Activated CD4-positive, alpha-beta T cell treated with anti-CD3 and anti-CD28 coated beads for 1 hour (primary cell): ENCODE results near the gene RETREG1.
A peak's percentile ranks its signal among the peaks of the same experiment; 100 is the strongest.

Experiments
- DNase-seq: peaks from one replicate; pipeline ENCODE4 v3.0.0-alpha.2; 2020

The RETREG1 gene

DNA sequence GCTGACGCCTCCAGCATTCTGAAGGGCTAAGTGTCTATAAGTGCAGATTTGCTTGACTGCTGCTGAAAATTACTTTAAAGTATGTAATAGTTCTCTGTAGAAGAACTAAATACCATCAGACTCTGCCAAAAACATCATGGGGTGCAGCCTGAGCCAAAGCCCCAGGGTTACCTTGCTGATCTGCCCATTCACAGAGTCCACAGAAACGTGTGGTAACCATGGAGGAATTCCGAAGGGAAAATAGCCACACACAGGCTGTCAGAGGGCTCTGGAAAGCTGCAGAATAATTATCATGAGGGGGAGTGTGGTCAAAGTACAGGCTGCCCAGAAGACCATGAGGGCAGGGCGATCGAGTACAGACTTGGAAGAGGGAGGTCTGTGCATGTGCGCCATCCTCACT lies 36.4 kb downstream of the RETREG1 start:
- no peak for DNase-seq

GRCh38 chr5:16579142-16579847 lies 37.5 kb downstream of the RETREG1 start:
- DNase-seq, result no peak

GRCh38 chr5:16578474-16578883 lies 38.3 kb downstream of the RETREG1 start:
- no peak for DNase-seq

DNA sequence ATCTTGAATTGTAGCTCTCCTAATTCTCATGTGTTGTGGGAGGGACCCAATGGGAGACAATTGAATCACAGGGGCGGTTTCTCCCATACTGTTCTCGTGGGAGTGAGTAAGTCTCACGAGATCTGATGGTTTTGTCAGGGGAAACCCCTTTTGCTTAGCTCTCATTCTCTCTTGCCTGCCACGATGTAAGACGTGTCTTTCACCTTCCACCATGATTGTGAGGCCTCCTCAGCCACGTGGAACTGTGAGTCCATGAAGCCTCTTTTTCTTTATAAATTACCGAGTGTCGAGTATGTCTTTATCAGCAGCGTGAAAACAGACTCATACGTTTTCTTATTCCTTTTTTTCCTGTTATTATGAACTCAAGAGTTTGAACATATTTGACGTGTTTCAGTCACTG lies 39.1 kb downstream of the RETREG1 start:
- DNase-seq, result no peak

DNA sequence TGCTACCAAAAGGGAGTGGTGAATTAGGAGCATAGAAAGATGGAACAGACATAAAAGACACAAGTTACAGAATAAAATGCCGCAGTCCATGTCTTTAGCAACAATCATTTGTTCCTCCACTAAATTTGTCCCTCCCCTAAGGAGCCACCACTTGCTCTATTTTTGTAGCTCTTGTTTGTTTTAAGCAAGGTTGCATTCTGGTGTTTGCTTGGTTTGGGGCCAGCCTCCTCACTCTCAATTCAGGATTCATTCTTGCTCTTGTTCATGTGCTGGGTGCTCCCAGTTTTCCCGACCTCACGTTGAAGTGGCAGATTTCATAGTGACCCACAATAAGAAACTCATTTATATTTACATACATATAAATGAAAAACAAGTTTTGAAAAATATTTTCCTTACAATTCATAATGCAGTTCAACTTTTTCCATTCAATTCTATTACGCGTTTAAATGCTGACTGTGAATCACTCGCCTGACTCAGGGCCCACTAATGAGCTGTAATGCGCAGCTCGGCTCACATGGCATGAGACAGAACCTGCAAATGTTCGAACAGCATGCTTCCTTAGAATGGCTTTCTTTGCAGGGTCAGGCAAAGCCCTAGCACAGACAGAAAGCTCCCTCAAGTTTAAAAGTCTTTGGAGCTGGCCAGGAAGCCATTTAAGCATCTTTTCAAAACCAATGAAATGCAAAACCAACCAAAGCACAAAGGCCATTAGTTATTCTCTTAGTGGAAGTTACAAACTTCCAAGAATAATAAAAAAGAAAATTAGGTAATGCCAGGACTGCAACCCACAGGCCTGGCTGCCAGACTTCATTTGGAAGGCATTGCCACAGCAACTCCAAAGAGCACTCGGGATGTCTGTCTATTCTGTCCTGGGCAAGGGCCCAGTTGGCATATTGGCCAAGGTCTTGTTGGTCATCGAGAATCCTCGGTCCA lies 41.7 kb downstream of the RETREG1 start:
- no peak for DNase-seq

- no peak for DNase-seq
These were observed 43.4 kb downstream of the RETREG1 start for GRCh38 chr5:16573401-16573800.

DNA sequence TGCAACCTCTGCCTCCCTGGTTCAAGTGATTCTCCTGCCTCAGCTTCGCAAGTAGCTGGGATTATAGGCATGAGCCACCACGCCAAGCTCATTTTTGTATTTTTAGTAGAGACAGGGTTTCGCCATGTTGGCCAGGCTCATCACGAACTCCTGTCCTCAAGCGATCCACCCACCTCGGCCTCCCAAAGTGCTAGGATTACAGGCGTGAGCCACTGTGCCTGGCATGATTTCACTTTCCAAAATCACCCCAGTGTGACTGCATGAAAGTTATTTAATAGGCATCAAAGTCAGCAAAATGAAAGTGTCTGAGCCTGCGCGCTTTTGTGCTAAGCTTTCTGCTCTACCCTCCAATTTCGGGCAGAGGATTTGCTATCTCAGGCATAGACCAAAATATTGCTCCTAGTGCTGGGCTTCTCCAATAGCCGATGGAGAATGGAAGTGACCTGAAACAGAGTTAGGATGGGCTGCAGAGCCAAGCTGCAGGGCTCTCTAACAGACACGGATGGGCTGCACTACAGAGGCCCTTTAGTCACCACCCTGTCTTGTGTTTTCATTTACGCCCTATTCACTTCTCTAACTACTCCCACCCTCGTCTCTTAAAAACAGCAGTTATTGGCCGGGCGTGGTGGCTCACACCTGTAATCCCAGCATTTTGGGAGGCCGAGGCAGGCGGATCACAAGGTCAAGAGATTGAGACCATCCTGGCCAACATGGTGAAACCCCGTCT lies 44.3 kb downstream of the RETREG1 start:
- DNase-seq, result no peak

DNA sequence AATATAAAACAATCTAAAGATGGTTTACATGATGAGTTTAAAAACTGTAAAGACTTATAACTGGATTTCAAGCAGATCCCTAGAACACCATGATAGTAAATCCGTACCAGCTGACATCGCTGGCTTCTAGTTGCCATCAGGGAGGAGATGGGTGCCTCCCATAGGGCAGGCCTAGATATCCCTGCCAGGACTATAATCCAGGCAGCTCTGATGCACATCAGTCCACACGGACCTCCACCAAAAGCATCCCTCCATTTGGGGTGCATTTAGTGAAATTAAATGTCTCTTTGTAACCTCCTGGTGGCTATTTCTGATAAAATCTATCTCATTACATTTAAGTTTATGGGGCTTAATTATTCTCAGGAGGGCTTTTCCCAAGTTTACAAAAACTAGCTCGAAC lies 45.8 kb downstream of the RETREG1 start:
- DNase-seq, result no peak

- no peak for DNase-seq
These were observed 46.5 kb downstream of the RETREG1 start for GRCh38 chr5:16570121-16570815.

DNA sequence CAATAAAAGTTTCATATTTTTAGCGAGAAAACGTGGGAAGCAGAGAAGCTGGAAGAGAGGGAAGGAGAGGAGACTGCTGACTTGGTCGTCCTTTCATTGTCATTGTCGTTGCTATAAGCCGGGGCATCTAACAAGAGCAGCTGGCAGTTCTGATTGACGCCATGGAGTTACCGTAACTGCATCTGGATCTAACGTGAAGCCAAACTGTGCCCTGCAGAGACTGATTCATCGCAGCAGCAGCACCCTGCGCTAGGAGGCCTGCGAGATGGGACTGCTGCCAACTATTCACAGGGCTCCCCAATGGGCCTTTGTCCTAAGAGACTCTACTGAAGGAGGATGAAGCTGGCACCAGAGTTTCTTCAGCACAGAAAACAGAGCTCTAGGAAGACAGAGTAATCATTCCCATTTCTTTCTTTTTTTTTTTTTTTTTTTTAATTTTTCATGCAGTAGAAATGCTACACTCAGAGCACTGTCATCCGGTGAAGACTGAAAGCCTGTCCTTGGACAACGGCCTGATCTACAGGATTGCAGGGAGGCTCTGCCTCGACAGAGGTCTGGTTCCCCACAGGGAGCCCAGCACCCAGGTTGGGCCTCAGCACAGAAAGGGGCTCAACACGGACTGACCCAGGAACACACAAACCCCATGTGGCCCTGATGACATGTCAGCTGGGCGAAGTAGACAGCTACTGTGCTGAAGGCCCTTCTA lies 47.8 kb downstream of the RETREG1 start:
- no peak for DNase-seq

DNA sequence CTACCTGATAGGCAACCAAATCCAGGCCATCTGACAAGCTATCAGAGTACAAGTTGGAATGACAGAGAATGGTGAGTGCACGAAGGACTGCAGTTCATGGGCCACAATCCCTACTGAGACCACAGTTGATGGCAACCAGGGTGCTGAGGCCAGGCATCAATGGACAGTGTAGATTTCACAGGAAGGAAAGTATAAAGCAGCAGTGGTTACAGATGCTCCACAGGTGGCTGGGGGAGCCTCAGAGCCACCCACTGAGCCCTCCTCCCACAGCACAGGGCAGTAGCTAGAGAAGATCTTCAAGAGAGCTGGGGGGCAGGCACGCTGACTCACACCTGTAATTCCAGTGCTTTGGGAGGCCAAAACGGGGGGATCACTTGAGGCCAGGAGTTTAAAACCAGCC lies 49.4 kb downstream of the RETREG1 start:
- no peak for DNase-seq

DNA sequence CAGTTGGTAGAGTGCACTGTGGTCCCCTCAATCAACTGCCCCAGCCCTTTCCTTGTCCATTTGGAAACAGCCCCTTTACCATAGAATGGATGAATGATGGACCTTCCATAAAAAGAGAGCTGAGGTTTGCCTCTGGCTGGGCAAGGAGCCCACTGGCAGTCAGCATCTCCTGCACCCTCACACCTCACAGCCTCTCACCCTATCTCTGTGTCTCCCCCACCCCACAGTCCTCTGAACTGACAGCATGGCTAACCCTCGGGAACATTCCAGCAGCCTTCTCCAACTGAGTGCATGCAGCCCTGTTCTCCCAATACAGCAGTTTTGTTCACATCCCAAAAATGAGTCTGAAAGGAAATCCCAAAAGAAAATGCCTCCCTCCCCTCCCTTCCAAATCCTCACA lies 51.7 kb downstream of the RETREG1 start:
- DNase-seq, result no peak

GRCh38 chr5:16564248-16564867 lies 52.4 kb downstream of the RETREG1 start:
- DNase-seq, result no peak

- DNase-seq, result no peak
These were observed 53.1 kb downstream of the RETREG1 start for GRCh38 chr5:16563686-16564085.

DNA sequence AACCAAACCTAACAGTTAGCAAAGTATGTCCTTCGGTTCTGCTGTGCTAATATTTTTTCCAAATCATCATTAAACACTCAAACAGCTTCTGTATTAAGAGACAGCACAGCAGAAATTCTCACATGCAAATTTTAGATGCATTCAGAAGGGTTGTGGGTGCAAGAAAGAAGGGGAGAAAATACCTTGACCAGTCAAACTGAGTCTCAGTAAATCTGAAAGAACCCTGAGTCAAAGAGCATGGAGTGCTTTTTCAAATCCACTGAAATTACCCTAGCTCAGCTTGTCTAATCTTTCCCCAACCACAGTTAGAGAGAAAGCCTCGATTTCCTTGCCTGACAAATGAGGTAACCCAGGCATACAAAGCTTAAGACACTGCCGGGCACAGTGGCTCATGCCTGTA lies 55.1 kb downstream of the RETREG1 start:
- no peak for DNase-seq

- no peak for DNase-seq
These were observed 57.1 kb downstream of the RETREG1 start for GRCh38 chr5:16559702-16560101.

DNA sequence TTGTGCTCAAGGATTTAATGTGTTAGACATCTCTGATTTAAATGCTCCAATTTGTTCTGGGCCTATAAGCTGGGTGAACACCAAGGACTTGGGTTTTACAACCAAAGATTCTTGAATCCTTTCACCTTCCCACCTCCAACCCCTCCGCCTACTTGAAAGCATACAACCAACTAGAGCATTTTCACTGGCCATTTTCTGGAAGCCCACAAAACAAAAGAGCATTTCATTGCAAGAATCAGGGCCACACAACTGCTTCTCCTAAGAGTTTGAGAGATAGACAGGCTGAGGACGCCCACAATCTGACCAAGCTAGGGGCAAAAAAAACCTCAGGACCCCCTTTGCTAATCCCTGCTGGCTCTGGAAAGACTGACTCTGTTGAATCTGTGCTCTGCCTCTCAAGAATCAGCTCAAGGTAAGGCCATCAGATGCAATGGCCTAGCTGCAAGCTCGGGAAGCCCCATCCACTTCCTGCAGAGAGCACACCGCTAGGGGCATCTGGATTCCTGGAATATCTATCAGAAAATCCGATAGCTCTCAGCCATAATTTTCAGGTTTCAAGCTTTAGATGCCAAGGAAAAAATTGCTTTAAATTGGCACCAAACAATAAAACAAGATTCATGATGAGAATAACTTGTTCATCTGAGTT lies 57.7 kb downstream of the RETREG1 start:
- DNase-seq, result no peak

DNA sequence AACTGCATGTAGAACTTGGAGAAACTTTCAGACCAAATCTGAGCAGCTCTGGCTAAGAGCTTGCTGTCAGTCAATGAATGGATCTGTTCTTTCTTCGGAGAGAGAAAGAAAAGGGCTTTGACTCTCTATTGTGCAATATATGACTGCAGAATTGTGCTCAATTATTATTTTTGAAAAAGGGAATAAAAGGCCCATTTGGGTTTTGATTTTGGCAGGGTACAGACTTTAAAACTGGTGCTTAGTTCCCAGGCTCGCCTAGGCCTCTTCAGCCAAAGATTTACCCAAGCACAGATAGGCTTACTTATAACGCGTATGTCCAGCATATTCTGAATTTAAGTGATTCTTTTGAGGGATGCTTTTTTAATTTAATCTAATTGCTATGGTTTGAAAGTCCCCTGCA lies 59.3 kb downstream of the RETREG1 start:
- DNase-seq, result no peak

- no peak for DNase-seq
These were observed 62.7 kb downstream of the RETREG1 start for GRCh38 chr5:16554110-16554509.

GRCh38 chr5:16552666-16553343 lies 64.0 kb downstream of the RETREG1 start:
- peak; percentile 14 for DNase-seq

GRCh38 chr5:16551628-16552027 lies 65.2 kb downstream of the RETREG1 start:
- no peak for DNase-seq
